A549 (cell line): ENCODE results near the gene CDC42EP1. TPM values are rescaled to one million over a fixed set of nuclear protein-coding genes. Genes with fewer than 3 reads are reported as not detected.

ENCODE experiments used
- ATAC-seq, 2 experiments: fragments of 200-7000 bp in 1 of 2; fragments of >200 bp in 1 of 2; cut with Nextera tagmentation in 1 of 2; cut with Tn5 transposase in 1 of 2; 3 replicates each; pipeline versions ENCODE4 v1.8.0 to v1.9.1; 2018 to 2020; ENCODE audit warnings: mild to moderate bottlenecking in 1 of 2, moderate library complexity in 1 of 2
- CTCF ChIA-PET: fragments of 300-600 bp; sonication (Branson Sonifier 250); formaldehyde crosslinking; extraction: SDS; loops from one replicate; lab custom pipeline; 2021; ENCODE audit warnings: antibody characterized with exemption, inconsistent platforms; lab: Yijun Ruan, JAX
- POLR2A ChIA-PET: fragments of 350-600 bp; formaldehyde crosslinking; extraction: SDS; loops from one replicate; lab custom pipeline; 2021; ENCODE audit warnings: antibody characterized with exemption, inconsistent platforms; lab: Yijun Ruan, JAX
- DNase-seq, 2 experiments: peaks; one replicate each; pipeline versions ENCODE4 v3.0.0 to v3.0.0-alpha.2; 2011 to 2016; ENCODE audit warnings: low read depth in 1 of 2, low spot score in 1 of 2
- FAIRE-seq: peaks from 2 replicates; lab custom pipeline; 2011; peaks lifted over from hg19 to GRCh38; lab: Jason Lieb, UNC
- H3K27ac ChIP-seq, 2 experiments: fragments of >200 bp; sonication (Bioruptor Twin); formaldehyde crosslinking; 3 replicates each; pipeline ENCODE4 v1.5.1; 2016 to 2017
- H3K4me1 ChIP-seq: fragments of >200 bp; sonication (Bioruptor Twin); formaldehyde crosslinking; 3 replicates; pipeline ENCODE4 v1.6.1; 2016
- H3K4me2 ChIP-seq: fragments of >200 bp; sonication (Bioruptor Twin); formaldehyde crosslinking; 3 replicates; pipeline ENCODE4 v1.6.1; 2016
- H3K4me3 ChIP-seq: fragments of >200 bp; sonication (Bioruptor Twin); formaldehyde crosslinking; 3 replicates; pipeline ENCODE4 v1.5.1; 2016
- H3K9me3 ChIP-seq: fragments of >200 bp; sonication (Bioruptor Twin); formaldehyde crosslinking; 3 replicates; pipeline ENCODE4 v1.6.1; 2016
- CHD4 ChIP-seq: fragments of 200-600 bp; sonication (generic); IDR thresholded peaks from 2 replicates; pipeline ENCODE4 v1.6.1; 2016; ENCODE audit warnings: antibody characterized with exemption, mild to moderate bottlenecking, borderline replicate concordance
- EHF ChIP-seq: fragments of 250-450 bp; sonication (Bioruptor Pico); IDR thresholded peaks from 2 replicates; pipeline ENCODE4 v1.5.0; 2020; ENCODE audit warnings: mild to moderate bottlenecking
- HOXB5 ChIP-seq: fragments of 250-450 bp; sonication (Bioruptor Pico); IDR thresholded peaks from 2 replicates; pipeline ENCODE4 v1.5.0; 2020; ENCODE audit warnings: mild to moderate bottlenecking, moderate library complexity
- KDM5A ChIP-seq: fragments of 200-600 bp; sonication (generic); IDR thresholded peaks from 2 replicates; pipeline ENCODE4 v1.6.1; 2016; ENCODE audit warnings: antibody characterized with exemption, mild to moderate bottlenecking
- MAFK ChIP-seq: fragments of 450-650 bp; IDR thresholded peaks from 2 replicates; pipeline ENCODE4 v1.6.1; 2014; ENCODE audit not compliant: partially characterized antibody
- MAZ ChIP-seq: fragments of 150-350 bp; IDR thresholded peaks from 2 replicates; pipeline ENCODE4 v1.6.1; 2014; ENCODE audit warnings: antibody characterized with exemption, low read depth, low read length, borderline replicate concordance
- PHF8 ChIP-seq: fragments of 200-600 bp; sonication (generic); IDR thresholded peaks from 2 replicates; pipeline ENCODE4 v1.6.1; 2016; ENCODE audit warnings: low read depth, mild to moderate bottlenecking, antibody characterized with exemption, moderate library complexity, borderline replicate concordance
- POLR2AphosphoS2 ChIP-seq: conservative IDR thresholded peaks from 2 replicates; pipeline ENCODE4 v1.6.1; 2012; ENCODE audit warnings: low read length, improper control_type of control experiment, inconsistent platforms
- TP53 ChIP-seq: fragments of 250-450 bp; sonication (Bioruptor Pico); IDR thresholded peaks from 2 replicates; pipeline ENCODE4 v1.5.0; 2021; ENCODE audit warnings: mild to moderate bottlenecking, moderate library complexity
- ZNF302 ChIP-seq: fragments of 250-450 bp; sonication (Bioruptor Pico); IDR thresholded peaks from 2 replicates; pipeline ENCODE4 v1.9.0; 2021; ENCODE audit warnings: inconsistent platforms, mild to moderate bottlenecking, moderate library complexity
- ZSCAN20 ChIP-seq: fragments of 250-450 bp; sonication (Bioruptor Pico); IDR thresholded peaks from 2 replicates; pipeline ENCODE4 v1.8.0; 2022; ENCODE audit warnings: mild to moderate bottlenecking, moderate library complexity
- WGBS: methylation state at CpG from one replicate; pipeline ENCODE4 v1.1.6; 2017; ENCODE audit errors: missing lambda C conversion rate; 5-methylcytosine and 5-hydroxymethylcytosine counted together
- polyA plus RNA-seq, 4 experiments: library from polyadenylated mRNA; depleted of rRNA in 3 of 4; stranded (reverse); fragments of >200 nt; fragmentation: RNase III in 1 of 4; extraction: RNeasy Plus Mini Kit Qiagen cat#74134 plus additional on column Dnase treatment in 1 of 4; gene quantifications; 2 replicates in 3 of 4; 3 replicates in 1 of 4; pipeline ENCODE4 v1.2.3, GENCODE V29; 2011 to 2017
- small RNA-seq, 6 experiments: library from RNA; depleted of rRNA; stranded (forward); fragments of <200 nt; gene quantifications; one replicate each; pipeline ENCODE3, GENCODE V24; 2012
- TF ChIP-seq, protein P1 (sequence below): IDR thresholded peaks from 2 replicates; pipeline ENCODE4 v1.6.1; 2012
- TF ChIP-seq, protein P2 (sequence below): fragments of 250-450 bp; sonication (Bioruptor Pico); IDR thresholded peaks from 2 replicates; pipeline ENCODE4 v1.5.0; 2020; ENCODE audit warnings: low read depth, mild to moderate bottlenecking, moderate library complexity
- TF ChIP-seq, protein P3 (sequence below): IDR thresholded peaks from 2 replicates; pipeline ENCODE4 v1.6.1; 2012
- TF ChIP-seq, protein P4 (sequence below): fragments of >200 bp; sonication (Bioruptor Twin); formaldehyde crosslinking; IDR thresholded peaks from 2 replicates; pipeline ENCODE4 v1.6.1; 2016
- TF ChIP-seq, protein P5 (sequence below): IDR thresholded peaks from 2 replicates; pipeline ENCODE4 v1.6.1; 2012; ENCODE audit warnings: low read depth, borderline replicate concordance

Gene CDC42EP1
- polyA plus RNA-seq, 2 of the 4 experiments (the other 2 are of a cell fraction) = 16.0 to 20.2 TPM

DNA sequence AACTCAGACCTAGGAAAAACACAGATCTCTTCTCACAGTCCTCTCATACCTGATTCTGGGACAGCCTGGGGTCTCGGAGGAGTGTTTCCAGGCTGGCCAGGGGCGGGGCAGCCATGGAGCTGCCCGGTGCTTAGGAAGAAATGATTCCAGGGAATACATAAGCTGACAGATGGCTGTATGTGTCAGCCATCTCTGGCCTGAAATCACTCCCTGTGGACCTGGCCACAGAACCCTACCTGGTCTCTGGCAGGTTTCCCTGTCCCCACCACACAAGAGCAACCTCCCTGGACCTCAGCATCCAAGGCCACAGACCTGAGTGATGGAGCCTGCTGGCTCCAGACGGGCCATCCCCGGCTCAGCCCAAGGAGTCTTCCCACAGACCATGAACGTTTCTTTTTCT, 58.4 kb downstream of the CDC42EP1 start:
- 91% methylated on average over 6 of the region's 6 CpGs for WGBS
- no peak overlapping the region for H3K4me3 ChIP-seq
- no peak for FAIRE-seq
- TF ChIP-seq CHD4 (no peak), MAZ (no peak), KDM5A (no peak), MAFK (no peak), HOXB5 (CRISPR knock-in tag) (no peak), ZNF302 (no peak), TP53 (no peak), PHF8 (no peak), ZSCAN20 (no peak), POLR2AphosphoS2 (no peak), EHF (no peak)
- TF ChIP-seq, protein P1, sequence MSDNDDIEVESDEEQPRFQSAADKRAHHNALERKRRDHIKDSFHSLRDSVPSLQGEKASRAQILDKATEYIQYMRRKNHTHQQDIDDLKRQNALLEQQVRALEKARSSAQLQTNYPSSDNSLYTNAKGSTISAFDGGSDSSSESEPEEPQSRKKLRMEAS = no peak
- TF ChIP-seq, protein P2, sequence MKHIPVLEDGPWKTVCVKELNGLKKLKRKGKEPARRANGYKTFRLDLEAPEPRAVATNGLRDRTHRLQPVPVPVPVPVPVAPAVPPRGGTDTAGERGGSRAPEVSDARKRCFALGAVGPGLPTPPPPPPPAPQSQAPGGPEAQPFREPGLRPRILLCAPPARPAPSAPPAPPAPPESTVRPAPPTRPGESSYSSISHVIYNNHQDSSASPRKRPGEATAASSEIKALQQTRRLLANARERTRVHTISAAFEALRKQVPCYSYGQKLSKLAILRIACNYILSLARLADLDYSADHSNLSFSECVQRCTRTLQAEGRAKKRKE (CRISPR knock-in tag) = no peak
- TF ChIP-seq, protein P3, sequence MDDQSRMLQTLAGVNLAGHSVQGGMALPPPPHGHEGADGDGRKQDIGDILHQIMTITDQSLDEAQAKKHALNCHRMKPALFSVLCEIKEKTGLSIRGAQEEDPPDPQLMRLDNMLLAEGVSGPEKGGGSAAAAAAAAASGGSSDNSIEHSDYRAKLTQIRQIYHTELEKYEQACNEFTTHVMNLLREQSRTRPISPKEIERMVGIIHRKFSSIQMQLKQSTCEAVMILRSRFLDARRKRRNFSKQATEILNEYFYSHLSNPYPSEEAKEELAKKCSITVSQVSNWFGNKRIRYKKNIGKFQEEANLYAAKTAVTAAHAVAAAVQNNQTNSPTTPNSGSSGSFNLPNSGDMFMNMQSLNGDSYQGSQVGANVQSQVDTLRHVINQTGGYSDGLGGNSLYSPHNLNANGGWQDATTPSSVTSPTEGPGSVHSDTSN = no peak
- TF ChIP-seq, protein P4, sequence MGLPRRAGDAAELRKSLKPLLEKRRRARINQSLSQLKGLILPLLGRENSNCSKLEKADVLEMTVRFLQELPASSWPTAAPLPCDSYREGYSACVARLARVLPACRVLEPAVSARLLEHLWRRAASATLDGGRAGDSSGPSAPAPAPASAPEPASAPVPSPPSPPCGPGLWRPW = no peak
- TF ChIP-seq, protein P5, sequence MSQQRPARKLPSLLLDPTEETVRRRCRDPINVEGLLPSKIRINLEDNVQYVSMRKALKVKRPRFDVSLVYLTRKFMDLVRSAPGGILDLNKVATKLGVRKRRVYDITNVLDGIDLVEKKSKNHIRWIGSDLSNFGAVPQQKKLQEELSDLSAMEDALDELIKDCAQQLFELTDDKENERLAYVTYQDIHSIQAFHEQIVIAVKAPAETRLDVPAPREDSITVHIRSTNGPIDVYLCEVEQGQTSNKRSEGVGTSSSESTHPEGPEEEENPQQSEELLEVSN = no peak
- no peaks in the 10 kb centered on the region for H3K4me1 ChIP-seq
- ATAC-seq = no peak
- DNase-seq = no peak
- ChIA-PET POLR2A (no interaction called here), CTCF (interaction anchor here (0.8 to 7.1 kb wide), 5 partner anchors 8 to 173 kb away, joined by 4 to 36 read pairs (median 6); no protein-coding TSS in a partner anchor)
- no peak overlapping the region for H3K27ac ChIP-seq
- H3K4me2 ChIP-seq = no peak overlapping the region
- H3K9me3 ChIP-seq = no peaks in the 10 kb centered on the region

Small RNA genes lying within 50 kb of the gene (small RNA-seq; reads per million reads assigned to genes)
- gene RF00017 = 0 reads per million in 6 experiments

Other genes starting within 250 kb of the CDC42EP1 start
- 0.94 and 1.0 TPM in 2 replicates for gene ELFN2, start 133.0 kb upstream of the CDC42EP1 start, polyA plus RNA-seq (2011; rRNA removed)
- 7.5 to 9.6 TPM (median 8.1 TPM) in 3 replicates for gene ELFN2, start 133.0 kb upstream of the CDC42EP1 start, polyA plus RNA-seq (2017; fragmentation: RNase III; extraction: RNeasy Plus Mini Kit Qiagen cat#74134 plus additional on column Dnase treatment)
- 1.2 and 2.0 TPM in 2 replicates for gene MFNG, start 74.1 kb upstream of the CDC42EP1 start, polyA plus RNA-seq (2011; rRNA removed)
- 1.7 to 1.8 TPM (median 1.7 TPM) in 3 replicates for gene MFNG, start 74.1 kb upstream of the CDC42EP1 start, polyA plus RNA-seq (2017; fragmentation: RNase III; extraction: RNeasy Plus Mini Kit Qiagen cat#74134 plus additional on column Dnase treatment)
- gene CARD10, start 41.1 kb upstream of the CDC42EP1 start, polyA plus RNA-seq (2011; rRNA removed) = 8.3 and 11.1 TPM in 2 replicates
- gene CARD10, start 41.1 kb upstream of the CDC42EP1 start, polyA plus RNA-seq (2017; fragmentation: RNase III; extraction: RNeasy Plus Mini Kit Qiagen cat#74134 plus additional on column Dnase treatment) = 14.1 to 16.1 TPM (median 15.3 TPM) in 3 replicates
- 1.1 and 2.0 TPM in 2 replicates for gene LGALS2, start 19.6 kb downstream of the CDC42EP1 start, polyA plus RNA-seq (2011; rRNA removed)
- 0.45 to 0.75 TPM (median 0.63 TPM) in 3 replicates for gene LGALS2, start 19.6 kb downstream of the CDC42EP1 start, polyA plus RNA-seq (2017; fragmentation: RNase III; extraction: RNeasy Plus Mini Kit Qiagen cat#74134 plus additional on column Dnase treatment)
- gene GGA1, start 48.4 kb downstream of the CDC42EP1 start, polyA plus RNA-seq (2011; rRNA removed) = 20.5 and 22.0 TPM in 2 replicates
- gene GGA1, start 48.4 kb downstream of the CDC42EP1 start, polyA plus RNA-seq (2017; fragmentation: RNase III; extraction: RNeasy Plus Mini Kit Qiagen cat#74134 plus additional on column Dnase treatment) = 23.5 to 28.4 TPM (median 26.1 TPM) in 3 replicates
- gene SH3BP1, start 79.2 kb downstream of the CDC42EP1 start, polyA plus RNA-seq (2011; rRNA removed) = 1.6 and 1.8 TPM in 2 replicates
- 1.6 to 2.8 TPM (median 2.7 TPM) in 3 replicates for gene SH3BP1, start 79.2 kb downstream of the CDC42EP1 start, polyA plus RNA-seq (2017; fragmentation: RNase III; extraction: RNeasy Plus Mini Kit Qiagen cat#74134 plus additional on column Dnase treatment)
- gene PDXP, start 98.2 kb downstream of the CDC42EP1 start, polyA plus RNA-seq (2011; rRNA removed) = 13.1 and 17.9 TPM in 2 replicates
- 10.5 to 11.5 TPM (median 10.8 TPM) in 3 replicates for gene PDXP, start 98.2 kb downstream of the CDC42EP1 start, polyA plus RNA-seq (2017; fragmentation: RNase III; extraction: RNeasy Plus Mini Kit Qiagen cat#74134 plus additional on column Dnase treatment)
- 584 and 723 TPM in 2 replicates for gene LGALS1, start 115.2 kb downstream of the CDC42EP1 start, polyA plus RNA-seq (2011; rRNA removed)
- gene LGALS1, start 115.2 kb downstream of the CDC42EP1 start, polyA plus RNA-seq (2017; fragmentation: RNase III; extraction: RNeasy Plus Mini Kit Qiagen cat#74134 plus additional on column Dnase treatment) = 1,477 to 1,633 TPM (median 1,616 TPM) in 3 replicates
- gene NOL12, start 125.9 kb downstream of the CDC42EP1 start, polyA plus RNA-seq (2011; rRNA removed) = 13.6 and 23.0 TPM in 2 replicates
- 34.5 to 39.3 TPM (median 37.3 TPM) in 3 replicates for gene NOL12, start 125.9 kb downstream of the CDC42EP1 start, polyA plus RNA-seq (2017; fragmentation: RNase III; extraction: RNeasy Plus Mini Kit Qiagen cat#74134 plus additional on column Dnase treatment)
- gene TRIOBP, start 136.6 kb downstream of the CDC42EP1 start, polyA plus RNA-seq (2011; rRNA removed) = 15.7 and 32.6 TPM in 2 replicates
- 25.5 to 29.5 TPM (median 26.0 TPM) in 3 replicates for gene TRIOBP, start 136.6 kb downstream of the CDC42EP1 start, polyA plus RNA-seq (2017; fragmentation: RNase III; extraction: RNeasy Plus Mini Kit Qiagen cat#74134 plus additional on column Dnase treatment)
- 1.2 and 1.3 TPM in 2 replicates for gene GCAT, start 247.5 kb downstream of the CDC42EP1 start, polyA plus RNA-seq (2011; rRNA removed)
- gene GCAT, start 247.5 kb downstream of the CDC42EP1 start, polyA plus RNA-seq (2017; fragmentation: RNase III; extraction: RNeasy Plus Mini Kit Qiagen cat#74134 plus additional on column Dnase treatment) = 2.1 to 3.1 TPM (median 2.6 TPM) in 3 replicates